LNCAP (cell line): ENCODE data around the gene RAB13.

Source experiments
- TF ChIP-seq, protein P1 (sequence below): fragments of 450-650 bp; IDR thresholded peaks from 2 replicates; pipeline ENCODE4 v1.5.1; 2017; ENCODE audit warnings: mild to moderate bottlenecking

Gene RAB13

GRCh38 chr1:153985941-153986761 lies at the start of gene RAB13:
Gene RAB13 (minus strand): TSS chr1:153986339. CDS start chr1:153986236, 103 bp downstream.
- TF ChIP-seq, protein P1, sequence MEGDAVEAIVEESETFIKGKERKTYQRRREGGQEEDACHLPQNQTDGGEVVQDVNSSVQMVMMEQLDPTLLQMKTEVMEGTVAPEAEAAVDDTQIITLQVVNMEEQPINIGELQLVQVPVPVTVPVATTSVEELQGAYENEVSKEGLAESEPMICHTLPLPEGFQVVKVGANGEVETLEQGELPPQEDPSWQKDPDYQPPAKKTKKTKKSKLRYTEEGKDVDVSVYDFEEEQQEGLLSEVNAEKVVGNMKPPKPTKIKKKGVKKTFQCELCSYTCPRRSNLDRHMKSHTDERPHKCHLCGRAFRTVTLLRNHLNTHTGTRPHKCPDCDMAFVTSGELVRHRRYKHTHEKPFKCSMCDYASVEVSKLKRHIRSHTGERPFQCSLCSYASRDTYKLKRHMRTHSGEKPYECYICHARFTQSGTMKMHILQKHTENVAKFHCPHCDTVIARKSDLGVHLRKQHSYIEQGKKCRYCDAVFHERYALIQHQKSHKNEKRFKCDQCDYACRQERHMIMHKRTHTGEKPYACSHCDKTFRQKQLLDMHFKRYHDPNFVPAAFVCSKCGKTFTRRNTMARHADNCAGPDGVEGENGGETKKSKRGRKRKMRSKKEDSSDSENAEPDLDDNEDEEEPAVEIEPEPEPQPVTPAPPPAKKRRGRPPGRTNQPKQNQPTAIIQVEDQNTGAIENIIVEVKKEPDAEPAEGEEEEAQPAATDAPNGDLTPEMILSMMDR: no peak

- TF ChIP-seq, protein P1: no peak
Measured at GRCh38 chr1:154019940-154020339, 33.8 kb upstream of the RAB13 start.

- TF ChIP-seq, protein P1: no peak
Measured at GRCh38 chr1:154019269-154019668, 33.1 kb upstream of the RAB13 start.

DNA sequence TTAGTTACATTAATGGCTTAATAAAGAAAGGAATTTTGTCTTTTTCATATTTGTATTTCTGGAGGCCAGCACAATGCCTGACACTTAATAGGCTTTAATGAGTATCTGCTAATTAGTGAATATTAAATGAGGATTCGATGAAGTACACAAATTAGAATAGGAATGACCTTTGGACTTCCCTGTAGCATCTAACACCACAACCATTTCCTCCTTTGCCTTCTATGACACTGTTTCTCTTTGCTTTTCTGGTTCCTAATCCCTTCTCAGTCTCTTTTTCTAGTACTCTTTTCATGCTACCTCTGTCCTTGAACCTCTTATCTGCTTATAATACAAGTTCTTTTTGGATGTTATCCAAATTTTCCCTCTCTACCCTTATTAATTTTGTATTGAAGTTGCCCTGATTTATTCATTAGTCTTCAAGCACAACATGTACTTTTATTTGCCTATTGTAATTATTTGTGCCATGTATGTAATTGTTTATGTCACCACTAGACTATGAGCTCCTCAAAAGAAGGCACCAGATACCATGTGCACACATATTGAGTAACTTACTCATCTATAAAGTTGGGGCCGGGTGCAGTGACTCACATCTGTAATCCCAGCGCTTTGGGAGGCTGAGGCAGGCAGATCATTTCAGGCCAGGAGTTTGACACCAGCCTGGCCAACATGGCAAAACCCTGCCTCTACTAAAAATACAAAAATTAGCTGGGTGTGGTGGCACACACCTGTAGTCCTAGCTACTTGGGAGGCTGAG lies 28.2 kb upstream of the RAB13 start:
- TF ChIP-seq, protein P1: no peak

- TF ChIP-seq, protein P1: no peak
Measured at GRCh38 chr1:154012129-154012528, 26.0 kb upstream of the RAB13 start.

DNA sequence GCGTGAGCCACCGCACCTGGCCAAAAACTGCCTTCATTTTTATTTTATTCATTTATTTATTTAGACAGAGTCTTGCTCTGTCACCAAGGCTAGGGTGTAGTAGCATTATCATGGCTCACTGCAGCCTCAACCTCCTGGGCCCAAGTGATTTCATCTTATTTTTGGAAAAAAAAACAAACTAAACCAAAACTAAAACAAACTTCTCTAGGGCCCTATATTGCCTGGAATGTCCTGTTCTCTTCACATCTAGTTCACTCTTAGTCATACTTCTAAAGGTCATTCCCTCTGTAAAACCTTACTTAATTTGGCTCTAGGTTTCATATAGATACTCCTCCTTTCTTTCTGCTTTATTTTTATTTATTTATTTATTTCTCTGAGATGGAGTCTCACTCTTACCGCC lies 20.0 kb upstream of the RAB13 start:
- TF ChIP-seq, protein P1: no peak

- TF ChIP-seq, protein P1: no peak
Measured at GRCh38 chr1:154000420-154000819, 14.3 kb upstream of the RAB13 start.
